Measurements from ENCODE around the gene BMP4.

DNA sequence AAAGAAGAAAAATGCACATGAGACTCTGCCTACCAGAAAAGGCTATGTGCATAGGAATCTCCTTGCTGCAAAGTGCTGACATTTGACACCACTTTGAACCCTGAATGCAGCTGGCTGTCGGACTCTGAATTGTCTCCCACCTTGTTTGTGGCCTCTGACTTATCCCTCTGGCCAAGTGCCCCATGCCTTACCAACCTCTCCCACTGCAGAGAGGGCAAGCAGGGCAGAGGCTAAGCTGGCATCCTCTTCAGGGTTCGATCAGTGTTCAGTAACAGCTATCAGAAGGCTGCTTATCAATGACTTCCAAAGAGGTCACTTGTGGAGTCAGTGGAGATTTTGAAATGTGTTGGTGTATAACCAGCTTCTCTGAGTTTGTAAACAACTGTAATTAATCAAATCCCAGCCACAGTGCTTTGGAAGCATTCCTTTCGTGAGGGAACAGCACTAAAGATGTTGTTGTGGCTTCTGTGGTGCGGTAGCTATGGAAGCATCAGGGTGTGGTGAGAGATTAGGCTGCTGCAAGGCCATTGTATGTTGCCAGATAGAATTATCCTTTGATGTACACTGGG lies 22.6 kb upstream of the BMP4 start:
- TF ChIP-seq POLR2A (IDR thresholded peaks at IDR 0.05; ENCODE audit: low read depth, low read length): no peak
- TF ChIP-seq POLR2AphosphoS5 (IDR thresholded peaks at IDR 0.05; ENCODE audit: low read depth, low read length): no peak

Measured in GM12892 (cell line).